Neural progenitor cell (in vitro differentiated cells): Measurements from ENCODE around the gene CISTR. TPM values are rescaled to one million over a fixed set of nuclear protein-coding genes. Genes with fewer than 3 reads are reported as not detected.

Experiments used
- DNase-seq: peaks from one replicate; pipeline ENCODE4 v3.0.0-alpha.2; 2016; ENCODE audit warnings: low spot score
- H2AFZ ChIP-seq: fragments of 200-600 bp; sonication (generic); replicated peaks from 2 replicates; pipeline ENCODE4 v1.6.1; 2016; ENCODE audit warnings: antibody characterized with exemption
- H3F3A ChIP-seq: fragments of 200-600 bp; sonication (generic); 2 replicates; pipeline ENCODE4 v1.6.1; 2016; ENCODE audit warnings: antibody characterized with exemption, low read depth
- H3K27ac ChIP-seq: fragments of 200-600 bp; sonication (generic); 2 replicates; pipeline ENCODE4 v1.5.1; 2016; ENCODE audit warnings: mild to moderate bottlenecking
- H3K27me3 ChIP-seq: fragments of 200-600 bp; sonication (generic); 2 replicates; pipeline ENCODE4 v1.6.1; 2016; ENCODE audit warnings: mild to moderate bottlenecking, moderate library complexity
- H3K36me3 ChIP-seq: fragments of 200-600 bp; sonication (generic); 2 replicates; pipeline ENCODE4 v1.5.1; 2016
- H3K4me1 ChIP-seq: fragments of 200-600 bp; sonication (generic); 2 replicates; pipeline ENCODE4 v1.6.1; 2016; ENCODE audit warnings: mixed run types
- H3K4me2 ChIP-seq: fragments of 200-600 bp; sonication (generic); 2 replicates; pipeline ENCODE4 v1.6.1; 2016
- H3K4me3 ChIP-seq: fragments of 200-600 bp; sonication (generic); 2 replicates; pipeline ENCODE4 v1.5.1; 2016
- H3K79me2 ChIP-seq: fragments of 200-600 bp; sonication (generic); 2 replicates; pipeline ENCODE4 v1.6.1; 2016; ENCODE audit warnings: low read depth
- H3K9ac ChIP-seq: fragments of 200-600 bp; sonication (generic); 2 replicates; pipeline ENCODE4 v1.6.1; 2016
- H3K9me3 ChIP-seq: fragments of 200-600 bp; sonication (generic); 2 replicates; pipeline ENCODE4 v1.5.1; 2016; ENCODE audit warnings: low read depth
- H4K20me1 ChIP-seq: fragments of 200-600 bp; sonication (generic); 2 replicates; pipeline ENCODE4 v1.6.1; 2016; ENCODE audit warnings: low read depth
- H3K27ac Mint-ChIP-seq: 3 replicates; pipeline ENCODE4 v1.8.0; 2021; ENCODE audit warnings: mixed read lengths
- H3K27me3 Mint-ChIP-seq: 2 replicates; pipeline ENCODE4 v1.8.0; 2022; ENCODE audit warnings: low read depth, mild to moderate bottlenecking, inconsistent platforms, moderate library complexity, mixed read lengths; ENCODE audit not compliant: insufficient read depth
- H3K36me3 Mint-ChIP-seq: 3 replicates; pipeline ENCODE4 v1.8.0; 2021; ENCODE audit warnings: mixed read lengths
- H3K4me1 Mint-ChIP-seq: 3 replicates; pipeline ENCODE4 v1.8.0; 2021; ENCODE audit warnings: mixed read lengths
- H3K4me3 Mint-ChIP-seq: 3 replicates; pipeline ENCODE4 v1.8.0; 2021; ENCODE audit warnings: mild to moderate bottlenecking, moderate library complexity, mixed read lengths
- H3K9me3 Mint-ChIP-seq: 3 replicates; pipeline ENCODE4 v1.8.0; 2020; ENCODE audit warnings: mixed read lengths
- EZH2 ChIP-seq: fragments of 200-600 bp; sonication (generic); IDR thresholded peaks from 2 replicates; pipeline ENCODE4 v1.6.1; 2017; ENCODE audit warnings: antibody characterized with exemption, mild to moderate bottlenecking, moderate library complexity
- EZH2phosphoT487 ChIP-seq: fragments of 200-600 bp; sonication (generic); IDR thresholded peaks from 2 replicates; pipeline ENCODE4 v1.6.1; 2017; ENCODE audit warnings: antibody characterized with exemption
- total RNA-seq: library from RNA; depleted of rRNA; stranded (reverse); fragments of >200 nt; gene quantifications from 2 replicates; pipeline ENCODE4 v1.2.3, GENCODE V29; 2015; ENCODE audit warnings: low replicate concordance
- TF ChIP-seq, protein P1 (sequence below): fragments of 200-600 bp; sonication (generic); IDR thresholded peaks from 2 replicates; pipeline ENCODE4 v1.5.1; 2017; ENCODE audit warnings: antibody characterized with exemption, mild to moderate bottlenecking

Gene CISTR
- total RNA-seq, 1 donor from 2014 or later, result not detected

DNA sequence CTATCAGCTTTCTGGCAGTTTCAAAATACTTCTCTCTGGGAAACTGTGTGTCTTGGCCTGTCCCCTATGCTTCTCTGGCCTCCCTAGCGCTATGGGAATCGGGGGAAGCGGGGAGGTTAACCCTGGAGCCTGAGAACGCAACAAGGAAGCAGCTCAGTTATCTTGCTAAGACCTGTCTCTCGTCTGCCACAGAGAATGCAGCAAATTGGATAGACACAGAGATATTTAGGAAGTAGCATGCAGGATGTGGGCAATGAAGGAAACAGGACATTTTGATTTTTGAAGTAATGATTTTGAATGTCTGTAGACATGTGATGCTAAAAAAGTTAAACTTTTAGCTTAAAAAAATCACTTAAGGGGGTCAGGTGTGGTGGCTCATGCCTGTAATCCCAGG is 18.0 kb downstream of the CISTR start:
- Mint-ChIP-seq H3K36me3 (no peaks in the 10 kb centered on the region), H3K4me3 (no peak overlapping the region), H3K9me3 (no peaks in the 10 kb centered on the region), H3K27me3 (peaks cover 37% of the 10 kb centered on the region), H3K4me1 (peaks cover 19% of the 10 kb centered on the region), H3K27ac (no peak overlapping the region)
- H3K9ac ChIP-seq, result no peak overlapping the region
- H3K36me3 ChIP-seq, result no peaks in the 10 kb centered on the region
- H3K9me3 ChIP-seq, result no peaks in the 10 kb centered on the region
- H3K4me3 ChIP-seq, result no peak overlapping the region
- no peak for DNase-seq
- H3K27ac ChIP-seq, result no peak overlapping the region
- TF ChIP-seq, protein P1, sequence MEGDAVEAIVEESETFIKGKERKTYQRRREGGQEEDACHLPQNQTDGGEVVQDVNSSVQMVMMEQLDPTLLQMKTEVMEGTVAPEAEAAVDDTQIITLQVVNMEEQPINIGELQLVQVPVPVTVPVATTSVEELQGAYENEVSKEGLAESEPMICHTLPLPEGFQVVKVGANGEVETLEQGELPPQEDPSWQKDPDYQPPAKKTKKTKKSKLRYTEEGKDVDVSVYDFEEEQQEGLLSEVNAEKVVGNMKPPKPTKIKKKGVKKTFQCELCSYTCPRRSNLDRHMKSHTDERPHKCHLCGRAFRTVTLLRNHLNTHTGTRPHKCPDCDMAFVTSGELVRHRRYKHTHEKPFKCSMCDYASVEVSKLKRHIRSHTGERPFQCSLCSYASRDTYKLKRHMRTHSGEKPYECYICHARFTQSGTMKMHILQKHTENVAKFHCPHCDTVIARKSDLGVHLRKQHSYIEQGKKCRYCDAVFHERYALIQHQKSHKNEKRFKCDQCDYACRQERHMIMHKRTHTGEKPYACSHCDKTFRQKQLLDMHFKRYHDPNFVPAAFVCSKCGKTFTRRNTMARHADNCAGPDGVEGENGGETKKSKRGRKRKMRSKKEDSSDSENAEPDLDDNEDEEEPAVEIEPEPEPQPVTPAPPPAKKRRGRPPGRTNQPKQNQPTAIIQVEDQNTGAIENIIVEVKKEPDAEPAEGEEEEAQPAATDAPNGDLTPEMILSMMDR, result no peak
- TF ChIP-seq EZH2phosphoT487 (no peak), EZH2 (no peak)
- H3F3A ChIP-seq, result peaks cover 14% of the 10 kb centered on the region
- peaks cover 7% of the 10 kb centered on the region for H4K20me1 ChIP-seq
- no peak overlapping the region for H3K4me2 ChIP-seq
- H2AFZ ChIP-seq, result no peak overlapping the region
- peaks cover 78% of the 10 kb centered on the region for H3K27me3 ChIP-seq
- no peaks in the 10 kb centered on the region for H3K79me2 ChIP-seq
- H3K4me1 ChIP-seq, result peaks cover 18% of the 10 kb centered on the region

DNA sequence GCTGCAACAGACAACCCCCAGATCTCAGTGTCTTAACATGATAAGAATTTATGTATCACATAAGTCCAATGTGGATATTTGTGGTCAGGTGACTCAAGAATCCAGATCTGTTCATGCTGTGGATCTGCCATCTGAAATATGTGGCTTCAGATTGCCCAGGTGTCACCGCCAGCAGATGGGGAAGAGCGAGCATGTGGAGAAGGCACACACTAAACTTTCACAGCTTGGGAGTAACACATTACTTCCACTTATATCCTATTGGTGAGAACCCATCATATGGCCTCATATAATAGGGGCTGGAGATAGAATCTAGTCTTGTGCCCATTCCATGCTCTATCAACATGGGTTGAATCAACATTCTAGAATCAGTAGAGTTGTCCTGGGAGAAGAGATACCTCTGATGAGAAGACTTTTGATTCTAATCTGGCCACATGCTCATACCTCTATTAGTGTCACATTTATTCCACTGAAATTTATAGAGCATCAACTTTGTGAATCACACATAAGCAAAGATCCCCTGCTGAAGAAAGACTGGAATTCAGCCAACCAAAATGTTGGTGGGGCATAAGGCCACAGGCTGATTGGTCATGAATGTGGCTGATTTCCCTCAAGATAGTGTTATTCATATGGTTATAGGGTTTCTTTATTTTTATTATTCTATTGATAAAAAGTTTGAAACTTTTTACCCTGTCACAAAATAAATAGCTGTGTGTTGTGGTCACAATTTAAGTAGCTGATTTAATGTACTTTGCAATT is 18.6 kb downstream of the CISTR start:
- Histone ChIP-seq H3K4me3 (no peak overlapping the region), H3K4me1 (peaks cover 15% of the 10 kb centered on the region), H4K20me1 (peaks cover 7% of the 10 kb centered on the region), H3K79me2 (no peaks in the 10 kb centered on the region), H3F3A (peaks cover 14% of the 10 kb centered on the region), H3K36me3 (no peaks in the 10 kb centered on the region), H3K9ac (no peak overlapping the region), H3K4me2 (no peak overlapping the region), H2AFZ (no peak overlapping the region), H3K27ac (no peak overlapping the region), H3K27me3 (peaks cover 73% of the 10 kb centered on the region), H3K9me3 (no peaks in the 10 kb centered on the region)
- Mint-ChIP-seq H3K4me3 (no peak overlapping the region), H3K4me1 (peaks cover 18% of the 10 kb centered on the region), H3K36me3 (no peaks in the 10 kb centered on the region), H3K9me3 (no peaks in the 10 kb centered on the region), H3K27me3 (peaks cover 37% of the 10 kb centered on the region), H3K27ac (no peak overlapping the region)
- DNase-seq, result no peak
- TF ChIP-seq EZH2 (no peak), EZH2phosphoT487 (no peak)
- TF ChIP-seq, protein P1, result no peak

DNA sequence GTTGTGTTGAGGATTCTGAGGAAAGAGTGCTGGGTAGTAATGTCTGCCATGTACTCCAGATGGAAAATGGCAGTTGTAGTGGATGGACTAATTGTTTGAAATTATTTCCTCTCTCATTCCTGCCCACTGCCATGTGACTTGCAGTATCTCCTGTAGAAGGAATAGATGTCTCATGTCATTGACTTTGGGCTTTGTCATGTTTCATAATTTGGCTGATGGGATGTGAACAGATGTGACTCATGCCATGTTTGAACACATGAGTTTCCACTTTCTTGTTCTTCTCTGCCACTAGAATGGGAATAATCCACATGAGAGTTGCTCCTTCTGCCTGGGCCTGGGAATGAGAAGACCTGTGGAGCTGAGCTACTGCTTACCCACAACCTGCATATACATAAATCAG is 22.1 kb downstream of the CISTR start:
- Histone ChIP-seq H3K79me2 (no peaks in the 10 kb centered on the region), H4K20me1 (no peaks in the 10 kb centered on the region), H2AFZ (no peak overlapping the region), H3K9ac (no peak overlapping the region), H3K4me1 (peaks cover 10% of the 10 kb centered on the region), H3K9me3 (no peaks in the 10 kb centered on the region), H3K36me3 (no peaks in the 10 kb centered on the region), H3K4me3 (no peak overlapping the region), H3K4me2 (no peak overlapping the region), H3K27me3 (peaks cover 37% of the 10 kb centered on the region), H3K27ac (no peak overlapping the region), H3F3A (no peaks in the 10 kb centered on the region)
- no peak for DNase-seq
- H3K4me3 Mint-ChIP-seq, result no peak overlapping the region
- peaks cover 11% of the 10 kb centered on the region for H3K27me3 Mint-ChIP-seq
- no peak overlapping the region for H3K27ac Mint-ChIP-seq
- peaks cover 19% of the 10 kb centered on the region for H3K4me1 Mint-ChIP-seq
- no peaks in the 10 kb centered on the region for H3K36me3 Mint-ChIP-seq
- H3K9me3 Mint-ChIP-seq, result no peaks in the 10 kb centered on the region
- TF ChIP-seq EZH2, result no peak
- TF ChIP-seq, protein P1, result no peak
- no peak for TF ChIP-seq EZH2phosphoT487
